ENCODE results near the gene PPP4R2.

DNA sequence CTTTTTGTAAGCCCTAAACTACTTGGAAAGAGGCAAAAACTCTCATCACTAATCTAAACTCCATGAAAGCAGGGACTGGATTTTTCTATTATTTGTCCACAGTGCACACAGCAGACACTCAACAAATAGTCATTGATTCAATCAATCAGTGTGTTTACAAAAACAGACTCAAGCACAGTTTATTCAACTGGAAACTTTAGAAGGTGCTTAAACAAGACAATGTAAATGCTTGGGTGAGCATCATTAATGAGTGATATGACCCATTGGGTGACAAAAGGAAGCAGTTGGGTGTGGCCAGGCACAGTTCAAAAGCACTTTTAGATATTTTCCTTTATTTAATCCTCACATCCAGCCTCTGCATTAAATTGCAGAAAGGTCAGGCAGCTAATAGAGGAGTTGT is 32.0 kb upstream of the PPP4R2 start:
- TF ChIP-seq GATA2 (IDR thresholded peaks at IDR 0.05; ENCODE audit: low read depth, low read length) (no peak), GATA3 (IDR thresholded peaks at IDR 0.05; ENCODE audit: low read depth, low read length) (no peak)

All from SH-SY5Y (cell line).